ENCODE measurements around the gene AKR1E2. TPM values are rescaled to one million over a fixed set of nuclear protein-coding genes. Genes with fewer than 3 reads are reported as not detected.

Gene AKR1E2
- total and polyA plus RNA-seq, 3 donors from 2014 or later: 37.0 to 79.6 (median 53.0) TPM

DNA sequence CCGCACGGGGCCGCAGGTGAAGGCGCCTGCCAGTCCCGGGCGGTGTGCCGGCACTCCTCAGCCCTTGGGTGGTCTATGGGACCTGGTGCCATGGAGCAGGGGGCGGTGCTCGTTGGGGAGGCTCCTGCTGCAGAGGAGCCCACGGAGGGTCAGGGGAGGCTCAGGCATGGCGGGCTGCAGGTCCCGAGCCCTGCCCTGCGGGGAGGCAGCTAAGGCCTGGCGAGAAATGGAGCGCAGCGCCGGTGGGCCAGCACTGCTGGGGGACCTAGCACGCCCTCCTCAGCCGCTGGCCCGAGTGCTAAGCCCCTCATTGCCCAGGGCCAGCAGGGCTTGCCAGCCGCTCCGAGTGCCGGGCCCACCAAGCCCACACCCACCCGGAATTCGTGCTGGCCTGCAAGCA, 18.9 kb downstream of the AKR1E2 start:
- H3K36me3 ChIP-seq (ENCODE audit: low read depth, missing control alignments): no peaks in the 10 kb centered on the region
- intact Hi-C loops (cut with DNase I; ENCODE audit: low total_unique reads): loop anchor here (5.0 to 10.0 kb wide), 2 partner anchors 140 to 247 kb away; partner anchors contain the start of gene AKR1C3
- no peak overlapping the region for H3K27ac ChIP-seq
- no peaks in the 10 kb centered on the region for H3K9me3 ChIP-seq
- H3K4me3 ChIP-seq: no peak overlapping the region
- H3K4me1 ChIP-seq: peaks cover 1% of the 10 kb centered on the region
- no peak for DNase-seq
- H3K27me3 ChIP-seq: no peaks in the 10 kb centered on the region
- 80 to 82% methylated on average over 6 to 25 of the region's 25 CpGs for WGBS, 2 donors
- TF ChIP-seq, protein P1, sequence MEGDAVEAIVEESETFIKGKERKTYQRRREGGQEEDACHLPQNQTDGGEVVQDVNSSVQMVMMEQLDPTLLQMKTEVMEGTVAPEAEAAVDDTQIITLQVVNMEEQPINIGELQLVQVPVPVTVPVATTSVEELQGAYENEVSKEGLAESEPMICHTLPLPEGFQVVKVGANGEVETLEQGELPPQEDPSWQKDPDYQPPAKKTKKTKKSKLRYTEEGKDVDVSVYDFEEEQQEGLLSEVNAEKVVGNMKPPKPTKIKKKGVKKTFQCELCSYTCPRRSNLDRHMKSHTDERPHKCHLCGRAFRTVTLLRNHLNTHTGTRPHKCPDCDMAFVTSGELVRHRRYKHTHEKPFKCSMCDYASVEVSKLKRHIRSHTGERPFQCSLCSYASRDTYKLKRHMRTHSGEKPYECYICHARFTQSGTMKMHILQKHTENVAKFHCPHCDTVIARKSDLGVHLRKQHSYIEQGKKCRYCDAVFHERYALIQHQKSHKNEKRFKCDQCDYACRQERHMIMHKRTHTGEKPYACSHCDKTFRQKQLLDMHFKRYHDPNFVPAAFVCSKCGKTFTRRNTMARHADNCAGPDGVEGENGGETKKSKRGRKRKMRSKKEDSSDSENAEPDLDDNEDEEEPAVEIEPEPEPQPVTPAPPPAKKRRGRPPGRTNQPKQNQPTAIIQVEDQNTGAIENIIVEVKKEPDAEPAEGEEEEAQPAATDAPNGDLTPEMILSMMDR (IDR thresholded peaks at IDR 0.05): no peak
- no peak for TF ChIP-seq POLR2A (IDR thresholded peaks at IDR 0.05)

DNA sequence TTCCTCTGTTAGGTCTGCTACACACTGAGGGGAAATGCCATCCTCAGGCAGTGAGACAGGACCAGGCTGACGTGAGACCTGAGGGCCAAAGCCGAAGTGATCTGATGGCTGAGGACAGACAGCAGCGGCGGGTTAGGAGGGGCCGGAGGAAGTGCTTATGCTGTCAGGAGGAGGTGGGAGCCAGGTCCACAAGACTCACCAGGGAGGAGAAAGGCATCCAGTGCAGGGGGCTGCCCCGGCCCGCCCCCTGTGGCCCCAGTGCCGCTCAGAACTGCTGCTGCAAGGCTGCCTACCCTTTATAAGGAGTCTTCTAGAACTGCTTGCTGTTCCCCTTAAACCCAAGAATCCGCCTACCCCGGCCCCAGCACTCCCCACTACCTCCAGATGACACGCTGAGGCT, 19.8 kb downstream of the AKR1E2 start:
- no peak overlapping the region for H3K27ac ChIP-seq
- no peaks in the 10 kb centered on the region for H3K9me3 ChIP-seq
- intact Hi-C loops (cut with DNase I; ENCODE audit: low total_unique reads): loop anchor here (5.0 to 10.0 kb wide), 2 partner anchors 139 to 247 kb away; partner anchors contain the start of gene AKR1C3
- DNase-seq: no peak
- TF ChIP-seq, protein P1 (IDR thresholded peaks at IDR 0.05): no peak
- no peak overlapping the region for H3K4me3 ChIP-seq
- H3K4me1 ChIP-seq: peaks cover 9% of the 10 kb centered on the region
- H3K36me3 ChIP-seq (ENCODE audit: low read depth, missing control alignments): no peaks in the 10 kb centered on the region
- no peaks in the 10 kb centered on the region for H3K27me3 ChIP-seq
- 88 to 92% methylated on average over 7 to 11 of the region's 11 CpGs for WGBS, 2 donors

DNA sequence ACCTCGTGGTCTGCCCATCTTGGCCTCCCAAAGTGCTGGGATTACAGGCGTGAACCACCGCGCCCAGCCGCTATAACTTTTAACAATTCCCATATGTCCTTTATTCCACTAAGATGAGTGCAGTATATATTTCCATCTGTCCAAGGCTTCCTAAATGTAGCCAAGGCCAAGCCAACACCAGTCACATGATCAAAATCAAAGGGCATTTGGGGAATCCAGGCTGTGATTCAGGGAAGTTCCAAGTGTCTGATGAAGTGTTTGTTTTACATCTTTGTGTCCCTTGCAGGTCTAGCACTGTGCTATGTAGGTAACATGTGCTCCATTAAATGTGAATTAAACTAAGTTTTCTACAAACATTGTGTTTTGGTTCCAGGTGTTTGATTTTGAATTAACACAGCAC, 20.8 kb downstream of the AKR1E2 start:
- Histone ChIP-seq H3K4me1 (peaks cover 10% of the 10 kb centered on the region), H3K36me3 (ENCODE audit: low read depth, missing control alignments) (no peaks in the 10 kb centered on the region), H3K4me3 (no peak overlapping the region), H3K9me3 (no peaks in the 10 kb centered on the region), H3K27ac (no peak overlapping the region), H3K27me3 (no peaks in the 10 kb centered on the region)
- intact Hi-C loops (cut with DNase I; ENCODE audit: low total_unique reads): loop anchor here (5.0 to 10.0 kb wide), 2 partner anchors 138 to 246 kb away; partner anchors contain the start of gene AKR1C3
- TF ChIP-seq POLR2A (IDR thresholded peaks at IDR 0.05): no peak
- TF ChIP-seq, protein P1 (IDR thresholded peaks at IDR 0.05): no peak
- 80 to 98% methylated on average over 5 of the region's 5 CpGs for WGBS, 2 donors
- no peak for DNase-seq

DNA sequence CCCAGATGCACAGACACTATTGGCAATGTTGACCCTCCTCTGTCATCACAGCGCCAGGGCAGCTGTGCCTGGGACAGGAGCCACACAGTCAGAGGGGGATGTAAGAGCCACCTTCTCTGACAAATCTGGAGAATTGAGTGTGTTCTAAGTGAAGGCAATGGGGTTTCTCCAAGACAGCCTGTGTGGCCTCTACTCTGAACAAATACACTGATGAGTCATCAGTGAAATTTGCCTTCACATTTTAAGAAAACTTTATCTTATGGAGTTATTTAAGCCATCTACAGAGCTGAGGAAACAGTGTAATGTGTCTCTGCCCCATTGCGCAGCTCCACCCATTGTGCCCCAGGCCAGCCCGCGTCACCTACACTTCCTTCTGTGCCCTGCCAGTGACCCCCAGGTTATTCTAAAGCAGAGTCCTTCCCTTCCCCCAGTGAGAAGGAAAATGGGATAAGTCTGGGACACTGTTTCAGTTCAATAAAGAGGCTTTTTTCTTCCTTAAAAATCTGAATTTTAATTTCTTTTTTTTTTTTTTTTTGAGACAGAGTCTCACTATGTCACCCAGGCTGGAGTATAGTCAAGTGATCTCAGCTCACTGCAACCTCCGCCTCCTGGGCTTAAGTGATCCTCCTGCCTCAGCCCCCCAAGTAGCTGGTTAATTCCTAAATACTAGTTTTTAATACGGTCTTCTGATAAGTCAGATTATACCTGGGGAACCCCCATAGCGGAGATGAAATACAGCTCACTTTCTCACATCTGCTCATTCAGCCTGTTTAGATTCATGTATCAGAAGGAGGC, 21.8 kb downstream of the AKR1E2 start:
- Histone ChIP-seq H3K27ac (no peak overlapping the region), H3K4me1 (peaks cover 19% of the 10 kb centered on the region), H3K27me3 (no peaks in the 10 kb centered on the region), H3K9me3 (no peaks in the 10 kb centered on the region), H3K36me3 (ENCODE audit: low read depth, missing control alignments) (no peaks in the 10 kb centered on the region), H3K4me3 (no peak overlapping the region)
- 80 to 92% methylated on average over 7 of the region's 7 CpGs for WGBS, 2 donors
- DNase-seq: no peak
- intact Hi-C loops (cut with DNase I; ENCODE audit: low total_unique reads): loop anchor here (5.0 to 10.0 kb wide), 2 partner anchors 137 to 245 kb away; partner anchors contain the start of gene AKR1C3
- TF ChIP-seq, protein P1 (IDR thresholded peaks at IDR 0.05): no peak
- TF ChIP-seq POLR2A (IDR thresholded peaks at IDR 0.05): no peak

All from testis (tissue), 3 donors.